HG03108 (cell line): ENCODE data around the gene EIF4B.
A peak's percentile ranks its signal among the peaks of the same experiment; 100 is the strongest.

ENCODE experiments used
- ATAC-seq: cut with Tn5 transposase; IDR thresholded peaks from one replicate; pipeline ENCODE4 v1.9.1; 2021; ENCODE audit warnings: moderate library complexity; ENCODE audit not compliant: unreplicated experiment

Gene EIF4B

DNA sequence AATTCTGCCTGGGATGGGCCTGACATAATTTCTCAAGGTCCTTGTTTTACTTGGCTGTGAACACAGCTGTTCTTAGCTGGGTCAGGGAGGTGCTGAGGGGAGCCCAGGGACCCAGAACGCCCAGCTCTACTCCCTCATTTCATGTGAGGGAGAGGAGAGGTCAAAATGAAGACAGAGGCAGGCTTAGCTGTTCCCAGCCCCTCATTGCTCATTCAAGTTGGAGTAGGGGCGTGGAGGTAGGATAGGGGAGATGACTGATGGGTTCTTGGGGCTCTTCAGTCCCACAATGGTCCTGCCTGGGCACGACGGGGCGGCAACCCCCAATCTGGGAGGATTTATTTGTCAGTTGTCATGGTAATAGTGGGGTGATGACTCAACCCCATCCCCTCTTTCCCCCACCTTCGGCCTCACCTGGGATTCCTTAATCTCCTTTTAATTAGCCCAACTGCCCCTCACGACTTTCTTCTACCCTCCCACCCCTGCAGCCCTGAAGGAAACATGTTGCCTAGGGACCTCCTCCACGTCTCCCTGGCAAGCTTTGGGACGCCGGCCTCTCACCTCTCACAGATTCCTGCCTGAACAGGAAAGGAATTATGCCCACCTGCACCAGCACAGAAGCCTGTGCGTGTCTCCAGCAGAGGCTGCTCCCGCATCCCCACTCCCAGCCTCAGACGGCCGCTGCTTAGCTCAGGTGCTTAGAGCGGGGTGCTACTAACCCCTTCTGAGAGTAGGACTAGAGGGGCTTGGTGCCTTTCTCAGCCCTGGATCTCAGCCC lies 62.7 kb downstream of the EIF4B start:
- ATAC-seq, result no peak

DNA sequence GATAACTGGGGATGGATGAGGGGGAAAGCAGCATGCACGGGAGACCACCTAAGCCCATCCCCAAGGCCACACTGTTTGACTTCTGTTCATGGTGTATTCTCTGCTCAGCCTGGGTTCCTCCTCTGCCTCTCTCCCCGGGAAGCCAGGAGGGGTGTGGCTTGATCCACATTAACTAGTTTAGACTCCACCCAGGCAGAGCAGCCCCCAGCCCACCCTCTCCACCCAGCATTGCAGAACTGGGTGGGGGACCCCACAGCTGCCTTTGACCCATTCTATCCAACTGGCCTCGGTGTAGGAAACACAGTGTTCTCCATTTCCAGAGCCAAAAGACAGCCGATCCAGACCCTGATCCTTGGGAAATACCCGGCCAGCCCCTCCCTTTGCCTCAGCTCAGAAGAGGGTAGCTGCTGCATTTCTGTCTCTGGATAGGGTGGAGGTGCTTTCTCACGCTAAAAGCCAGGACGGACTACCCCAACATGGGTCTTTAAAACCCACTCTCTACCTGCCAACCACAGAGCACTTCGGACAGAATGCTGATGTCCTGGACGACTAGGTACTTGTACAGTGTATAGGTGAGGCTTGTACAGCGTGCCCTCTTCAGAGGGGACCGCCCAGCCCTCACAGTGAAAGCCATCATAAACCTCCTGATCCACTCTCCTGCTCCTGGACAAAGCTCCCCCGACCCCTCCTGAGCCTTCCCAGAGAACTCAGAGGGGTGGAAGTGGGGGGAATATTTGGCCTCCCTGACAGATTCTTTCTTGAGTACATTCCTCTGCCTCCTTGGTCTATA lies 63.6 kb downstream of the EIF4B start:
- no peak for ATAC-seq

DNA sequence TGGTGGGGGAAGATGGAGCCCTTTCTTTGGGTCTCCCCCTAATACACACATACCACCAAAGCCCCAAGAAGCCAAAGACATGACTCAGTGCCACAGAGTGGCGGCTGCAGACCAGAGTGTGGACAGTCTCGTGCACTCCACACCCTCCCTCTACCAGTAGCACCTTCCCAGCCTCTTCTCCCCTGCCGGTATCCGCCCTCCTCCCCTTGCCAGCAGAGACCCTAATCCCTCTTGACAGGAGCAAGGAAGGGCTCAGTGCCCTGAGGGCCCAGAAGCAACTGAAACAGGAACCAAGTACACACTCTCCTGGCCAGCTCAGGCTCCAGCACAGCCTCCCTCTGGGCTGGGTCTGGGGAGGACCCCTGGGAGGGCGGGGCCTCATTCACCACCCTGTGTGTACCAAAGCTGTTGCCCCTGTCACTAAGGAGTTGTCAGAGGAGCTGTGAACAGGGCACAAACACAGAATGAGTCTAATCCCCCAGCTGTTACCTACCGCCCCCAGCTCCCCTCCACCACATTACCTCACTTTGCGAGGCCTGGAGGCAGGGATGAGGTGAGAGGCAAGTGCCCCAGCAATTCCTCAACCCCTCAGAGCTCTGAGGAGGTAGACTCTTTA lies 64.7 kb downstream of the EIF4B start:
- no peak for ATAC-seq

DNA sequence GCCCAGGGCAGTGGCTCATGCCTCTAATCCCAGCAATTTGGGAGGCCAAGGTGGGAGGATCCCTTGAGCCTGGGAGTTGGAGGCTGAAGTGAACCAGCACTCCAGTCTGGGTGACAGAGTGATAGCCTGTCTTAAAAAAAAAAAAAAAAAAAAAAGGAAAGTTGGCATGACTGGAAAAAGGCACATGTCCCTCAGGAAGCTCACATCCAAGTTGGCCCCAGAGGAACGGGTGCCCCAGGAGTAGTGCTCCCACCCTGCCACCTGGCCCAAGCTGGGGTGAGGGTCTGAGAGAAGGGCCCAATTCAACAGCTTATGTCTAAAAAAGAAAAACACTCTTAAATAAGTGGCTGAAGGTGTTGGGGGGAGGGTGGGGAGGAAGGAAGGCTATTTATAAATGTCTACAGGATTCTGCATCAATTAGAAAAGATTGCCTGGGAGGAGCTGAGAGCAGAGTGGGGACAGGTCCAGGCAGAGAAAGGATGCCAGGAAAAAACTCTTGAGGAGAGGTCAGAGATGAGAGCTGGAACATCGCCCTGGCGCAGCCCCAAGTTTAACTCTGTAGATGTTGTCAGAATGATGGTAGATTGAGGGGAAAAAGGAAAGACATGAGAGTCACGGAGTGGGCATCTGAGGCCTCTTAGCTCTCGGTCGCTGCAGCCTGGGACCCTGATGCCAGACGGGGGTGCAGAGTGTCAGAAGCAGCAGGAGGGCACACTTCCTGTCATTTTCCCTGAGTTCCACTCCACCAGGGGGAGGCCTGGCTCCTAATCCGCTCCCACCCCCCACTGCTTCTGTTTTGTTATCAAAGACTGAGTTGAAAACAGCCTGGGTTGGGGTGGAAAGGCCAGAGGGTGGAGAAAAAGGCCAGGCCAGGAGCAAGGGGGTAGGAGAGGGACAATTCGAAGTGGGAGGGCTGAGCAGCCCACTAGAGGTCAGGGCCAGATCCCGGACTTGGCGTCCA lies 65.6 kb downstream of the EIF4B start:
- no peak for ATAC-seq

DNA sequence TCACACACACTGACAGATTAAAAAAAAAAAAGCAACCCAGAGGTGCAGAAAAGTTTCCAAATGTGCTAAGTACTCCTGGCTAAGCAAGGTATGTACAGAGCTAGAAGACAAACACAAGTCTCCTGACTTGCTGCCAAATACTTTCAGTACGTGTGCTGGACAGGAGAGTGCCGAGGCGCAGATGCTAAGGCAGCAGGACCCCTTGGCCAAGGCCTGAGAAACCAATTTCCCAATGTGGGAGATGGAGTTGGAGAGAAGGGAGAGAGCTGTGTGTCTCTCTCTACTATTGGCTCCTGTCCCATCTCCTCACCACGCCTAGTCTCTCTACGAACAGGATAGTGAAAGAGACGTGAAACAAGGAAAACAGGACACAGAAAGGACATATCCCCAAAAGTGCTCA lies 67.6 kb downstream of the EIF4B start:
- no peak for ATAC-seq

DNA sequence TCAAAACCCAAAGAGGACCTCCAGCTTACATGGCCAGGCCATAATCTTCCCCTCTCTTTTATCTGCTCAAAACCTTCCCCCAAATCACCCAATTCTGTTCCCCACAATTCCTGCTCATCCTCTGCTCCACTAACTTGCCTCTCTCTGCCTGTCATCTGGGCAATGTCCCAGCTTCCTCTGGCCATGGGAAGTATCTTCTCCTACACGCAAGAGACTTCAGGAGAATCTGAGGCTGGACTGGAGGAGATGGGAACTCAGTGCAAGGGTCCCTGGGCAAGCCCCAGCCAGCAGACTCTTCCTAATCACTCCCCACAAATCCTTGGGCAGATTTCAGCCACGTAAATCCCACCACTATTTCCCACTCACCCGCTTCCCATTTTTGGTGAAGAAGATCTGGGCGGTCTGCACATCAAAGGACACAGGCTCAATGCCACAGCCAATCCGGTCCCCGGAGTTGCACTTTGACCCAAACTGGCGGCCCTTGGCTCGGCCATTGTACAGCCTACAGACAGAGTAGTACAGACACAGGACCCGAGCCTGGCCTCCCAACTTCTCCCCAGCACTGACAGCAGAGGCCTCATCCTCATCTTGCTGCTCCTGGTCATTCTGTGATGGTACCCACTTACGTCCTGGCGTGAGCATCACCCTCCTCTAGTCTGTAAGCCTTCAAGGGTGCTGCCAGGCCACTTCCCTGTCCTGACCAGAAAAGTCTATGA lies 68.2 kb downstream of the EIF4B start:
- ATAC-seq, result no peak

DNA sequence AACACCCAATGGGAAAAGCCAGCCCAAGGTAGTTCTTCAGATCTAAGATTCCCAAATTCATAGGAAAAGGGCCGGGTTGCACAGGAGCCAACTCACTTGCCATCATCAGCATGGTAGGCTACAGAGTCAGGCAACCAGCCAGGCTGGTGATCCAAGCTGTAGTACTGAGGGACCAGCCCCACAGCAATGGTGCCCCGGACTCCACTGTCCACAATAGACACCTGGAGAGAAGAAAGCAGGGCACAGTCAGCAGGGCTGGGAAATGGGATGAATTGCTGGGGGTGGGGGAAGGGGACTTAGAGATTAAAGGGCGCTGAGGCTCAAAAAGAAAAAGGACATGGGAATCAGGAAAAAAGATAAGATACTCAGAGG lies 68.7 kb downstream of the EIF4B start:
- no peak for ATAC-seq

DNA sequence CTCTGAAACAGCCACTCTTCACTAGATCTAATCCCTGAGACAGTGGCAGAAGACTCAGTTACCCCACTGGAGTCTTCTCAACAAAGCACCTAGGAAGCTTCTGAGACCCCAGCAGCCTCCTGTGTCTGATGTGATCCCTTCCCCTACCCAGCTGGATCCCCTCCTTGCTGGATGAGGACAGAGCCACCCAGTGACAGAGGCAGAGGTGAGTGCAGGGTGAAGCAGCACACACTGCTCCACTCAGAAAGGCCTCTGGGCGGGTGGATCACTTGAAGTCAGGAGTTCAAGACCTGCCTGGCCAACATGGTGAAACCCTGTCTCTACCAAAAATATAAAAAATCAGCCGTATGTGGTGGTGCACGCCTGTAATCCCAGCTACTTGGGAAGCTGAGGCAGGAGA lies 70.2 kb downstream of the EIF4B start:
- ATAC-seq, result no peak

DNA sequence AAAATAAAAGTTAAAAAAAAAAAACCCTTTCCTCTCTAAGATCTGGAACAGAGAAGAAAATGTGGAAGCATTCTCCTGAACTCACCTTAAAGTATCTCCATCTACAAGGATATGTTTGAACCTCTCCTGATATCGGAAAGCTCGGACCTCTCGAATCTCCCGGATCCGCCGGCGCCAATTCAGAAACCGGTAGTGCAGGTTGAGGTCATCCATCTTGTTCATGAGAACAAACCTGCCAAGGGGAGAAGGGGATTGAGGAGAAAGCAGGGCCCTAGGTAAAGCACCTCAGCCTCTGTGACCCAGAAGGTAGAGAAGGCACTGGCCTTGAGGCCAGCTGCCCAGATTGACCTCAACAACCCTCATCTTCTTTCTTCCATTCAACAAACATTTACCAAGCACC lies 70.8 kb downstream of the EIF4B start:
- ATAC-seq, result no peak

DNA sequence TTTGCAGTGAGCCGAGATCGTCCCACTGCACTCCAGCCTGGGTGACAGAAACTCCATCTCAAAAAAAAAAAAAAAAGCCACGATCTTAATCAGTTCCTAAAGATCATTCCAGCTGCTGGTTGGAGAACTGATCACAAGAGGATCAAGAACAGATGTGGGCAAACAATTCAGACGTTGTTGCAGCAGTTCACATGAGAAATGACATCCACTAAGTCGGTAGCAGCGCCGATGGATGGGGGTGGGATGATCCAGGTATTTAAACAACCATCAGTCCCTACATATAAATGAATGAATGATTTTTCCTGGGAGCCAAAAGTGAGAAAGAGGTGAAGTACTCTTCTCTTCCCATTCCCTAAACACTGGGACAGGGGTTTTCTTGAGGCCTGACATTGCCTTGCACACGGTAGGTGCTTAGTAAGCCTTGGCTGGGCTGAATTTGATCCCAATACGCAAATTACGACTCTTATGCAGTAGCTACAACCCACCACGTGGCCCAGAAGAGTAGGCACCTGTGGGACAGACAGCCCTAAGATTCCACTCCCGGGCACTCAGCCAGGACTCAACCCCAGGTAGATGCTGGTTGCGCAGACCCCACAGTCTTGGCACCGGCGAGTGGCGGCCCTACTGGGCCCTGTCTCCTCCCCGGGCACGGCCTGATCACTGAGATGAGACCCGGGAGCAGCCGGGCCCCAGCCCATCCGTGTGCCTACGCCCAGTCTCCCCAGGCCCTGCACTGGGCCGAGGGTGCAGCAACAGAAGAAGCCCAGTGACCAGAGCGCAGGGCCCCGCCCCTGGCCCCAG lies 72.4 kb downstream of the EIF4B start:
- ATAC-seq, result peak; percentile 6

DNA sequence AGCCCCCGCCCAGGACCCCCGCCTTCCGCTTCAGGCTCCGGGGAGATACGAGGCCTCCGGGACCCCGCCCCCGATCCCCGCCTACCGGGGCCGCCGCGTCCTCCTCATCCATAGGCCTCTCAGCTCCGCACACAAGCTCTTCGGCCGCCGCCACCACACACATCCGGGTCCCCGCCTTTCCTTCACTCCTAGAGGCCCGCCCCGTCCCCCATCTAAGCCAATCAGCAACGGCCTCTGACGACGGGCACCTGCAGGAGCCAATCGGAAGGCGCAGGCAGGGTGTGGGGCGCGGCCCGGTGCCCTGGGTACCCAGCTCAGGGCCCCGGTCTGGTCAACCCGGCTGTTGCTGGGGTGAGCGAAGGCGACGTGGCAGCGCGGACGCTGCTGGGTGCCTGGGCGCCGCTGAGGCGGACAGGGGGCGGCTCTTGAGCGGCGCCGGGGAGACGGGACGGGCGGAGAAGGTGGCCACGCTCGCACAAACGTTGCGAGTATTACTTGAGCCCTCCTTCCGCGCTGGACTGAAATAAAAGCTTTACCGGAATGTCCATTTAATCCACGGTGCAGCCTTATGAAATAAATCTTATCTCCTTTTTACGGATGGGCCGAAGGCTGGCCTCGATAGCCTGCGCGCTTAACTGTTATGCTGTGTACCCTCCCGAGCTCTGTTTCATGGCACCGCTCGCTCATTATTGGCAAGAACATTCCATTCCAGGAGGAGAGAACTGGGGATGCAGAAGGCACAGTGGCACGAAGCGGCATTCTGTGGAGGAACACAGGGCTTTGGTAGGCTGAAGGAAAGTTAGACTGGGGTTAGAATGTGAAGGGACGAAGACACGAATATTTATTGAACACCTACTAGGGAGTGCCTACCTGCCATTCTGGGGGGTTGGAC lies 73.2 kb downstream of the EIF4B start, which contains the start of gene SPRYD3:
Gene SPRYD3, minus strand, starts transcription at position 165 of the 892 bp plus-strand sequence. Its CDS starts 57 bp downstream, at position 108.
- peak; percentile 99 for ATAC-seq

DNA sequence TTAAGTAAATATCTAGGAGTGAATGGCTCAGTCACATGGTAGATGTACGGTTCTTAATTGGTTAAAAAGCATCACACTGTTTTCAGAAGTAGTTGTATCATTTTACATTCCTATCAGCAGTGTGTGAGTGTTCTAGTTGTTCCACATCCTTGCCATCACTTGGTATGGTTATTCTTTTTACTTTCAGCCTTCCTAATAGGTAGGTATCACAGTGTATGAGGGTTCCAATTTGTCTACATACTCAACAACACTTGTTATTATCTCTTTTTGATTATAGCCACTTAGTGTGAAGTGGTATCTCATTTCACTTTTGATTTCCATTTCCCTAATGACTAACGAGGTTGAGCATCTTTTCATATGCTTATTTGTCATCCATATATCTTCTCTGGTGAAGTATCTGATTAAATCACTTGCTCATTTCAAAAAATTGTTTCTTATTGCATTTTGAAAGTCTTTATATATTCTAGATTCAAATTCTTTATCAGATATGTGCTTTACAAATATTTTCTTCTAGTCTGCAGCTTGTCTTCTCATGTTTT lies 76.5 kb downstream of the EIF4B start:
- ATAC-seq, result no peak

DNA sequence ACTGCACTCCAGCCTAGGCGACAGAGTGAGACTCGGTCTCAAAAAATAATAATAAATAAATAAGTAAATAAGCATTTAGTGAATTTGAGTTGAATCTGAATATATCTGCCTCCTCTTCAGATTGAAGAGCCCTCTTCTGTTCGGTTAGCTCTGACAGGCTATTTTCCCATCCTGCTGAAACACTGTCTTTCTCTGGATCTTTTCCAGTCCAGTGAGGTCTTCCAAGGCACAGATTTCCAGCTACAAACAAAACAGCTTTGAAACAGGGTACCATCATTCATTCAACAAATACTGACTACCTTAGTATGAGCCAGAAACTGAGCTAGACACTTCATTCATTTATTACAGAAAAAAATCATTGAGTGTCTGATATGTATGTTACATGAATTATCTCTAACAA lies 80.1 kb downstream of the EIF4B start:
- no peak for ATAC-seq

DNA sequence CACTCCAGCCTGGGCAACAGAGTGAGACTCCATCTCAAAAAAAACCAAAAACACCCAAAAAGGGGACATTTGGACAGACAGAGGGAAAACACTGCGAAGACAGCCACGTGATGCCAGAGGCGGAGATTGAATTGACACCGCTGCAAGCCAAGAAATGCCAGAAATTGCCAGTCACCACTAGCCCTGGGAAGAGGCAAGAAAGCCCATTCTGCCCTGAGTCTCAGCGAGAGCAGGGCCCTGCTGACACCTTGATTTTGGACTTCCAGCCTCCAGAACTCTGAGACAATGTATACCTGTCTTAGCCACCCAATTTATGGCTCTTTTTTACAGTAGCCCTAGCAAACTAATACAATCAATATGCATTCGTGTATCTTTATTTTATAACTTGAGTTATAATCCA lies 83.8 kb downstream of the EIF4B start:
- ATAC-seq, result no peak

DNA sequence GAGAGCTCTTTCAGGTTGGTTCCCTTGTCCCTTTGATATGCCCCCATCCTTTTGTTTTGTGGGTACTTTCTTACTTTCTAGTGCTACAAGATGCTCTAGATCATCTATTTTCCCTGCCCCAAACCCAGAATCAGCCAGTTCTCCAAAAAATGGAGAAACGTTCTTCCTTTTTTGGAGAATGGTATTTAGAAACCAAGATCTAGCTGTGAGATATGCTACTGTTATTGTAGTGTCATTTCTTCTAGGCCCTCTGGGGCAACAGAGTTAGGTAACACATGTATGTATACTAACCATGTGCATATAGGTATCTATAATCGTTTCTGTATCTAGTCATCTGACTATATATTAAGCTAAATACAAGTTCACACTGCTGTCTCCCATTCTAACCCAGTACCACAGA lies 84.3 kb downstream of the EIF4B start:
- no peak for ATAC-seq

DNA sequence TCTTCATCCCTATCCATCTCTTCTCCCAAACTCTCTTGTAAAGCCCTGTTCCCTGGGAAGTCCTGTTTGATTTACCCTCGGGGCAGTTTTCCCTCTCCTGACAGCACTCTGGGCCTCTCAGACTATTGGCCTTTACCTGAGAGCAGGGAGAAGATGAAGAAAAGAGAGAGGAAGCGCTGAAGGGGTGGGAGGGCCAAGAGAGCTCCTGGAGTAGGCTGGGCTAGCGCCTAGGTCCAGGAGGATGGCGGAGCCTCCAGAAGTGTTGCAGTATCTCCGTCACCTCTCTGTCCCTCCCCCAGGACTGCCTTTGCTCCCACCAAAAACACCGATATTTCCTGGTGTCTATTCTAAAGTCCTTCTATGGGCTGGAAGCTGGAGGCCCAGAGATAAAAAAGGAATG lies 85.5 kb downstream of the EIF4B start:
- no peak for ATAC-seq
